Fibroblast of skin of left quadriceps (primary cell): ENCODE results near the gene YDJC.
"Not testable (repeated sequence)": the region's sequence is repeated elsewhere in the genome, so short reads cannot be mapped to it uniquely, and the experiment has no call there.

Source experiments
- DNase-seq, 2 experiments: peaks; one replicate each; pipeline ENCODE4 v3.0.0-alpha.2; 2013; ENCODE audit warnings: low read depth in 2 of 2

YDJC gene

DNA sequence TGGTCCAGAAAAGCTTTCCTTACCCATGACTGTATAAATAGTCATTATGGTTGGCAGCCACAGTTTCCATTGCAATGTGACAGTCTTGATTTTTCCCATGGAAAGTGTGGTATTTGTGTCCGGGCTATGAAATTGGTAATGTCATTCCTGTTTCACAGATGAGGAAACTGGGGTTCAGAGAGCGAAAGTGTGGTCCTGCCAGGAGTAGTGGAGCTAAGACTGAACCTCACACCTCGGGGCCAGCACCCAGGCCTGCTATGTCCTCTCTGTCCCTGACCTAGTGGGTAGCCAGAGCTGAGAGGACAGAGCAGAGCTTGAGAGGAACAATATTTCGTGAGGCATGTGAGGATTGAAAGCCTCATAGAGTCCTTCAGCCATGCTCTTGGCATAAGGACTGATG, 1.2 kb upstream of the YDJC start:
- DNase-seq, result no peak

DNA sequence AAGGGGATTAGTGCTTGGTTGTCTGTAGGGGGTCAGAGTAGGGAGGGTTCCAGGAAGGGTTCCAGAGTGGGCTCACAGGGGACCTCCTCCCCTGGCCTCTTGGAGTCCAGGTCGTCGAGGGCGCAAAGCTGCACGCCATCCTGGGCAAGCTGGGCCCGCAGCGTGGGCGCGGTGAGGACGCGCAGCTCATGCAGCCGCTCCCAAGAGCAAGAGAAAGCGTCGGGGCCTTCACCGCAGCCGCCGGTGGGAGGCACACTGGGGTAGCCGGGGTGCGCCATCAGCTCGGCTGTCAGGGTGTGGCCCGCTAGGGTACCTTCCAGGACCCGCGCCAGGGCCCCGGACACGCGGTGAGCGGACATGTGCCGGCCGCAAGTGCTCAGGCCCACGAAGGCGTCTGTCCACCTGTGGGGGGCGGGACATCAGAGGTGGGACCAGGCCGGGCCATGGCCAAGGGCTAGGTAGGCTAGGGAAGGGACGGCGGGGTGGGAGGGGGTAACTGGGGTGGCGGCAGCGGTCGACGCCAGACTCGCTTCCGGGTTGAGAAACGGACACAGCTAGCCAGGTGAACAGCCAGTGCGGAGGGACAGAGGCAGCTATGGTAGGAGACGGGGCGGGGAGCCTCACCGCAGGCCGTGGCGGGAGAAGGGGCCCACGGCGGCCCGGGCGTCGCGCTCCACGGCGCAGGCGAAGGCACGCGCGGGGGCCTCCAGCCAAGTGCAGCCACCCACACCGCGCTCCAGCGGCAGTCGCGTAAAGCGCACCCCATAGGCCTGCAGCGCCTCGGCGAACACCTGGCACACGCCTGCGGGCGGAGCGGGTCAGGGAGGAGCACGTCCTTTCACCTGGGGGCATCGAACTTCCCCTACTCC, 1.2 kb downstream of the YDJC start:
- DNase-seq, result no peak

DNA sequence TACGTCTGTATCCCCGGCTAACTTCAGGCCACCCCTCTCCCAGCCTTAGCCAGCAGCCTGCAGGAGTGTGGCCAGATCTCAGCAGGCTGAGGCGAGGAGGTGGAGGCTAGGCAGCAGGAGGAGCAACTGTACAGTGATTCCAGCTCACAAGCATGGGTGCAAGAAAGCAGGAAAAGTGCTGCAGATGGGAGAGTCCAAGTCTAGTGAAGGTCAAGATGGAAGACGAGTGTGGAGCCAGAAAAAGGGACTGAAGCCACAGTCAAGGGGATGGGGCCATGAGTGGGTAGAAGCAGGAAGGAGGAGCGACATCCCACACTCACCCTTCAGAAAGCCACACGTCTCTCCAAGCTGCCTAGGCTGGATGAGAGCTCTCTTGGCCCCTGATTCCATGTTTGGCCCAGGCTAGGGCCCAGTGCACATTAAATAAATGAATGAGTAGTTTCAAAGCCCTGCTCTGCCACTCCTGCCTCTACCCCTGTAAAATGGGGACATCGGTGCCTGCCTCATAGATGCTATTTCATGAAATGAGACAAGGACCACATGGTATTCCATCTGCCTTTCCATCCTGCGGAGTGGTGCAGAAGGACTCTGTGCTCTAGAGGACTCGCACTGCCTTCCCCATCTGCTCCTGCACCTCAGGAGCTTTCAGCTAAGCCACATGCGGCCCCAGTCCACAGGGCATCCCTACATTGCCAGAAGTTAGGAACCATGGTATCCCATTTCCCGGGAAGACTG, 2.9 kb downstream of the YDJC start:
- DNase-seq, result no peak

DNA sequence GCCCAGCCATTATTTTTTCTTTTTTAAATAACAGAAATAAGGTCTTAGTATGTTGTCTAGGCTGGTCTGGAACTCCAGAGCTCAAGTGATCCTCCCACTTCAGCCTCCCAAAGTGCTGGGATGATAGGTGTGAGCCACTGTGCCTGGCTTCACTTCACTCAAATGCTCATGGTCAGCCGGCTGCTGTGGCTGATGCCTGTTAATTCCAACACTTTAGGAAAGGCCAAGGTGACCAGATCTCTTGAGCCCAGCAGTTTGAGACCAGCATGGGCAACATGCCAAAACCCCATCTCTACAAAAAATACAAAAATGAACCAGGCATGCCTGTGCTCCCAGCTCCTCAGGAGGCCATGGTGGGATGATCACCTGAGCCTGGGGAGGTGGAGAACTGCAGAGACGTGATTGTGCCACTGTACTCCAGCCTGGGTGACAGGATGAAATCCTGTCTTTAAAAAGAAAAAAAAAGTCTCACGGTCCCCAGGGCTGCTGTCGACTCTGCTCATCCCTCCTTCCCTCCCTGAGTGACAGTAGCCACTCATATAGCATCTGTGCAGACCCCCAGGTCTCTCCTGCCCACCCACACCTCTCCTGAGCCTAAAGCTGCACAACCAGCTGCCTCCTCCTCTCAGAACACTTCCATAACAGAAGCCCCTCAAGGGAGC, 3.6 kb downstream of the YDJC start:
- DNase-seq, result no peak

DNA sequence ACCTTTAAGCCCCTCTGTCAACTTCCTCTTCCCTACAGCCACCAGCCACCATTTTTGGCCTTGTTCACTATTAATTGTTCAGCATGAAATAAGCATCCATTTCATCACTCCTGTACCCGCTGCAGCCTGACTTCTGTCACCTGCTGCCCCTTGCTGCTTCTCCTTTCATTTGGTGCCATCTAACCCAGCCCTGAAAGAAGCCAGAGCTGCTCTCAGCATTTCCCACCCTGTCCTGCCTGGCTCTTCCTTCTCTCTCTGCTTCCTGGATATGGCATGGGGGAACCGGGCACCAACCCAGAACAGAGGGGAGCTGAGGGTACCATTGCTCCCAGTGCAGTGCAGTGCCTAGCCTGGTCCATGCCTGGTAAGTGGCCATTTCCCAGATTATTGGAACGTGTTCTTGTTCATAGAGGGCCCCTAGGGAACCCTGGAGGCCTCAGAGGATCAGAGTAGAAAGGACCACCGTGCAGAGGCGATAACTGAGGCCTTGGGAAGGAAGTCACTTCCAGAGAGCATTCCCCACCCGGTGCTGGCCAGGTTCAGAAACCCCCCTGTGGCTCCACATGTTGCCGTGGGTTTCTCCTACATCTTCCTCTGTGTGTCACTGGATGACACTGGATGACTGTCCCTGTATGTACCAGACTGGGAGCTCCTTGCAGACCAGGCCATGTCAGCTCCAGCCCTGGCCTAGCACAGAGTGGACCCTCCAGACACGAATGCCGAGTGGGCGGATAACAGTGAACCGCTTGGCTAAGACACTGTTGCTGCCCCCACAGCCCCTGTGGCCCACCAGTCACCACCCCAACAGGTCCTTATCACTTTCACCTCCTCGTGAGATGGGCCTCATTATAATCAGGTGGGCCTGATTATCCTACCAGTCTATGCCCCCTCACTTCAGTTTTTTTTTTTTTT, 4.7 kb downstream of the YDJC start:
- no peak for DNase-seq

DNA sequence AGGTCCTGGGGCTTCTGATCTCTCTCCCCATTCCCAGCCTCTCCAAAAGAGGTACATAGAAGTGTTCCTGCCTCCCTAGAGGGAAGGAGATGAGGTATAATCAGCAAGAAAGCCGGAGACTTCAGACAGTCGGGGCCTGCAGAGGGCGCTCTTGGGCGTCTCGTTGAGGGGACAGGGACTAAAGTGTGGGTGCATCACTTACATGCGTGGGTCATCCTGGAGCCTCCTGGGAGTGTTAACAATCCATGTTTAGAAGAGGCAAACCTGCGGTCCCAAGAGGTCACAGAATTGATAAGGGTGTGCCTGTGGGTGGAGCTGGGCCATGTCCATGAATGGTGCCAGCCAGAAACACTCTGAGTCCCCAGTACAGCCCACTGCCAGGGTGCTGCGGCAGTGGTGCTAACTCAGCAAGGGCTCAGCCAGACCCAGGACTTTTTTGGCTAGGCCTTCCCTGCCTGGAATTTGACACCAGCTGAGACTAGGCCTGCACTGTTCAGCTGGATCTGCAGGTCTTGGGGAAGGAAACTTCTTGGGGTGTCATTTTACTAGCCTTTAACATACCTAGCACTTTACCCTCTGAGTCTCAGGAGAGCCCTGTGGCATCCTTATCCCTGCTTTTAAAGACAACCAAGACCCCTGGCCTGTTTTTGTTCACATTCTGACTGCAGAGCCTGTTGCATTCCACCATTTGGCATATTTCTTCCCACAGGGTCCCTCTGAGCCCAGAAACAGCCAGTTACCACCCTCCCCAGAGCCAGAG, 5.5 kb downstream of the YDJC start:
- DNase-seq, result no peak

DNA sequence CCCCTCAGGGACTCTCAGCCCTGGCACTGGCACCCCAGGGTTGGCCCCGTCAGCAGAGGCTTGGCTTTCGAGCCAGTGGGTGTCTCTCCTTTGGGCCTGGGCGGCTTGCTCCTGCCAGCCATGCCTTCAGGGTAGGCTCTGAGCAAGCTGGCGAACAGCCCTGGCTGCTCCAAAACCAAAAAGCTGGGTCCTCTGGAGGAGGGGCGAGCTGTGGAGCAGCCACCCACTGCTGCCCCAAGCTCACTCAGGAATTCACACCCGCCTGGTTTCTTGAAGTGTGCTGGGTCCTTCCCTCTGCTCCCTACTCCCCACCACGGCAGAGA, 6.2 kb downstream of the YDJC start:
- DNase-seq, result no peak

DNA sequence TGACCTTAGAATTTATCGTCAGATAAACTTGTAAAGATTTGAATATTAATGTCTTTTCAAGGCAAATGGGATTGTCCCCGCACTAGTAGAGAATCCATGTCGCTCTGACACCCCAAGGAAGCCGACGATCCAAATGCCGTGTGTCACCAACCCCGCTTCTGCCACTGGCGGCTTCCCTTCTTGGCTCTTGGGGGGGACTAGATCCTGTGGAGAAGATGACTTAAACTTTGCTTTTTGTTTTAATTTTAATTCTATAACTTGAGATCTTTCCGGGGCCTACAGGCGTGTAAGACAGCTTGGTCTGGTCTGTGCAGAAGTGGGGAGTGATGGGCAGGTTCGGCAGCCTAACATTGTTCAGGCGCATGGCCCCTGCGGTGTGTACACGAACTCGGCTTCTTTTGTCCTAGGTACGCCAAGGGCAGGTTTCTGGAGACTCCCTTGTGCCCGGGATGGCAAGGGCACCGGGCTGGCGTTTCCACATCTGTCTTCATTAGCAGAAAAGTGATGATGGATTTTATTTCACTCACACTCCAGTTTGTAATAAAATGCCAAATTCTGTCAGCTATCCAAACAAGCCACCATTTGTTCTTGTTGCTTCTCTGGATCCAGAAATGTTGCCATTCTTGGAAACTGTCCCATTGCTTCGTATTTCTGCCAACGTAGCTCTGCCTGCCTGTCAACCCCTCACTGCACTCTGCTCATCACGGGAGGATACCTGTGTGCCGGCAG, 6.7 kb downstream of the YDJC start:
- no peak for DNase-seq

DNA sequence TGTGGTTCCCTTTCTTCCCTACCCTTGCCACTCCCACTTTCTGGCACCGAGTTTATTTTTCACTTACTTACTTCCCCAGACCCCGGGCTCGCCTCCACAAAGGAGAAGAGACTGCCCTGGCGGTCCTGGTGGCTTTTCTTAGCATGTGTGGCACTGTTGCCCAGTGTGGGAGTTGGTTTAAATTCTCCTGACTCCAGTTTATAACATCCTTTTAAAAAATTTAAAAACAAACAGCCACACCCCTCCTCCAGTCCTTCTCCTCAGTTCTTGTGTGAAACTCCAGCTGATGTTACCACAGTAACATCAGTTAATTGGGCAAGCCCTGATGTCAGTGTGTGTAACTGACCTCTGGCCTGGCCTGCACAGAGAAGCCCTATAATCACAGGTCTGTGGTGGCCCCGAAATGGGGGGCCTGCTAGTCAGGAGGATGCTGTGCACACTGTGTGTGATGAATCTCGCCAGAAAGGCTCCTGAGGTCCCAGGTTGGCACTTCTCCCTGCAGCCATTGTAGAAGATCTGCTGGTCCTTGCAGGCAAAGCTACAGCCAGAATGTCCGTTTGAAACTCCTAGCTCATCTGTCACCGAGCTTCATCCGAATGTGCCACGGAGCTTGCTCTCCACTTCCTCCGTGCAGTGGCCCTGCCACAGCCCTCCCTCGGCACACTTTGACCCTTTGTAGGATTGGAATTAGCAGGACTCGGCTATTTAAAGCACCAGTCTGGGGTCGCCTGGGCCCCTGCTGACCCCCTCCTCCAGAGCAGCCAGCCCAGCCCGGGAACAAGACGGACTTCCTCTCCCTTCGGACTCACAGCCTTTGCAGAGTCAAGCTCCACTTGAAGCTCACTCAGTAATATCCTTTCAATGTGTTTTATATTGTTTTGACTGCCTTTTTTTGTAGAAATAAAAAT, 7.6 kb downstream of the YDJC start:
- DNase-seq, result no peak

DNA sequence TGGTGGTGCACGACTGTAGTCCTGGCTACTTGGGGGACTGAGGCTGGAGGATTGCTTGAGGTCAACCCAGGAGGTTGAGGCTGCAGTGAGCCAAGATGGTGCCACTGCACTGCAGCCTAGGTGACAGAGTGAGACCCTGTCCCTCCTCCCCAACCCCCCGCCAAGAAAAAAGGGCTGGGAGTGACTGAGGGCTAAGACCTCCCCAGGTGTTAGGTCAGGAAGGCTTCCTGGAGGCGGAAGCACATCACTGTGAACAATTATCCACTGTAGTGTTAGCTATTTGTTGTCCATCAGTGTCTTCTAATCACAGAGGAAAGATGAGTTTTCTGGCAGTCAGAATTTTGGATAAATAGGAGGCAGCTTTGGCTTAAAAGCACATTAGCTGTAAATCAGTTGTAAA, 8.8 kb downstream of the YDJC start:
- no peak for DNase-seq

DNA sequence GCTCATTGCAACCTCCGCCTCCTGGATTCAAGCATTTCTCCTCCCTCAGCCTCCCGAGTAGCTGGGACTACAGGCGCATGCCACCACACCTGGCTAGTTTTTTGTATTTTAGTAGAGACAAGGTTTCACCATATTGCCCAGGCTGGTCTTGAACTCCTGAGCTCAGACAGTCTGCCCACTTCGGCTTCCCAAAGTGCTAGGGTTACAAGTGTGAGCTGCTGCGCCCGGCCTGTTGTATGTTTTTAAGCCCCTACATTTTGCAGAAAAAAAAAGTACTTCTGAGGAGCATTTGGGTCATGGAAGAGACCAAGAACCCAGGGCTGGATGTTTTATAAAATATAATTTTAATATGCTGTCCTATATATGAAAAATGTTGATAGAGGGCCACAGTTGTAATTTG, 12.5 kb downstream of the YDJC start:
- DNase-seq, result not testable (repeated sequence)

DNA sequence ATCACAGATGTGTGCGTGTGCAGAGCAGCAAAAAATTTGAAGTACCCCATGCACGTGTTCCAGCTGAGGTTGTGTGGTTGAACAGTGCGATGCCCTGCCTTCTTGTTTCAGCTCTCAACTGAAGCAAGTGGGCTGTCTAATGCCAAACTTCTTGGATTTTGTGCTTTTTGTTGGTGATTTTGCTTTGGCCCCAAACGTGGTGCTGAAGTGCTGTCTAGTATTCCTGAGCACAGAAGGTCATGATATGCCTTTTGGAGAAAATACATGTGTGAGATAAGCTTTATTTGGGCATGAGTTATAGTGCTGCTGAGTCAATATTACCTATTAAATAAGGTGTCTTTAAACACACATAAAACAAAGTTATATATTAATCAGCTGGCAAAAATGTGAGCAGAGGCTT, 14.1 kb downstream of the YDJC start:
- no peak for DNase-seq

DNA sequence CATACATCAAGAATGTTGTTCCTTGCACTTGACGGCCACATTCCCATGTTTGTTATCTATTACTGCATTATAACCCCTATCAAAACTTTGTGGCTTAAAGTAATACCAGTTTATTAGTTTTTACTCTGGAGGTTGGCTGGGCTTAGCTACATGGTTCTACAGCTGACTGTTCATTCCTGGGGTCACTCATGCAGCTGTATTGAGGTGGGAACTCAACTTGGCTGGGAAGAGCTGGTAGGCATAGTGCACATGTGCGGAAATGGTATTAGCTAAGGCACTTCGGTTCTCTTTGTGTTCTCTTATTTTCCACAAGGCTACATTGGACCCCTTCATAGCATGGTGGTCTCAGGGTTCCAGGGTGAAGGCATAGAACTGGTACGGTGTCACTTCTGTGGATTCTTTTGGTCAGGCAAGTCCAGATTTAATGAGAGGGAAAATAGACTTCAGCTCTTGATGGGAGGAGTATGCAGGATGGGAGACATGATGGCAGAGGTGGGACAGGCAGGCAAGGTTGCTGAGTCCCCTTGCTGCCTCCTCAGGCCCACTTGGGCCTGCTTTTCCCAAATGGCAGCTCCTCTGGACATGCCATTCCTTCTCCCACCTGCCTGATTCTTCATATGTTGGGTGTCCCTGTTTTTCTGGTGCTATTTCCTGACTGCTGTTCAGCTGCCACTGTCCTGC, 16.1 kb downstream of the YDJC start:
- no peak for DNase-seq

DNA sequence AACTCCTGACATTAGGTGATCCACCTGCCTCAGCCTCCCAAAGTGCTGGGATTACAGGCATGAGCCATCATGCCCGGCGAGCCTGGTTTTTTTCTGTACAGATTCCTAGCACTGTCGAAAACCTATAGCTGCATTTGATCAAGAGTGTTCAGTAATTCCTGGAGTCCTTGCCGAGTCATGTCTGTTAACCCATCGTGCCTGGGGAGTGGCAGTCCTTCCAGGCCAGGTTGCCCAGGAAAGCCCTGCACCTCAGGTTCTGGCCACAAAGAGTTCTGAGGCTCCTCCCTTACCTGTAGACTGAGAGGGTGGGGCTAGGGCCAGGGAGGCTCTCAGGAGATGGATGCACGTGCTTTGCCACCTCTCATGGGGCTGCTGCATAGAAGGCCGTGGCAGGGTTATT, 17.0 kb downstream of the YDJC start:
- DNase-seq, result no peak

DNA sequence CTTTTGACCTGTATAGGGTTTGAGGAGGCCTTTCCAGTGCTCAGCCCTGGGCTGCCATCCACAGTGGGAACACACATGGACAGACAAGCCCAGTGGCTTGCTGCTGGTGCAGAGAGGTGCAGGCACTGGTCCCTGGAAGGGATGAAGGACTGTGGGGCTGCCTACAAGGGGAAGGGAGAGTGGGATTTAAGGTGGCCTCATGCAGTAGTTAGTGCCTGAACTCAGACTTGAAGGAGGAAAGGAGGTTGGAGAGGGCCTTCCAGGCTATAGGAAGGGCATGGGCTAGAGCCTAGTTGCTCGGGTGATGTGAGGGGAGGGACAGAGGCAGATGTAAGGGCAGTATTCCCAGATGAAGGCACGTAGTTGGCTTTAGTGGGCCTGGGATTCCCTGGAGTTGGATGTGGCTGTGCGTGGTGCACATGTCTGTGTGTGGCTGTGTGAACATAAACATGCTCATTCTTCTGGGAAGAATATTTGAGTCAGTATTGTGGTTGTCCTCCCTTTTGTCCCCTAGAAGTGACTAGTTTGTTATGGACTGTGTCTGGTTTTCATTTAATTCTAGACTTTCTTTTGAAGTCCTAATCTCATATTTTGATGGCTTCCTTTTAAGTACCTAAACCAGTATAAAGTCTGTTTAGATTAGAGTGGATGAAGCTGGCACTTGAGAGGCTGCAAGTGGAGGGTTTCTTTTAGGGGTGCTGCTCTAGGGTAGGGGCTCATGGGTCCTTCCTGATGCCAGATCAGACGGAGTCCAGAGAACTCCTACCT, 18.4 kb downstream of the YDJC start:
- DNase-seq, result no peak

DNA sequence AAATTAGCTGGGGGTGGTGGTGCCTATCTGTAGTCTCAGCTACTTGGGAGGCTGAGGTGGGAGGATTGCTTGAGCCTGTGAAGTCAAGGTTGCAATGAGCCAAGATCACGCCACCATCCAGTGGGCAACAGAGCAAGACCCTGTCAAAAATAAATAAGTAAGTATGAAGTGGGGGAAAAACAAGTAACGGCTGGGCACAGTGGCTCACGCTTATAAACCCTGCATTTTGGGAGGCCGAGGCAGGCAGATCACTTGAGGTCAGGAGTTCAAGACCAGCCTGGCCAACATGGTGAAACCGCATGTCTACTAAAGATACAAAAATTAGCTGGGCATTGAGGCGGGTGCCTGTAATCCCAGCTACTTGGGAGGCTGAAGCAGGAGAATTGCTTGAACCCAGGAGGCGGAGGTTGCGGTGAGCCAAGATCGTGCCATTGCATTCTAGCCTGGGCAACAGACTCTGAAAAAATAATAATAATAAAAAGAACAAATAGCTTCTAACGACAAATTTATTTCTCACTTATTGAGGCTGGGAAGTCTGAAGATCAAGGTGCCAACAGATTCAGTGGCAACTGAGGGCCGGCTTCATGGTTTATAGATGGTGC, 20.2 kb downstream of the YDJC start:
- not testable (repeated sequence) for DNase-seq

DNA sequence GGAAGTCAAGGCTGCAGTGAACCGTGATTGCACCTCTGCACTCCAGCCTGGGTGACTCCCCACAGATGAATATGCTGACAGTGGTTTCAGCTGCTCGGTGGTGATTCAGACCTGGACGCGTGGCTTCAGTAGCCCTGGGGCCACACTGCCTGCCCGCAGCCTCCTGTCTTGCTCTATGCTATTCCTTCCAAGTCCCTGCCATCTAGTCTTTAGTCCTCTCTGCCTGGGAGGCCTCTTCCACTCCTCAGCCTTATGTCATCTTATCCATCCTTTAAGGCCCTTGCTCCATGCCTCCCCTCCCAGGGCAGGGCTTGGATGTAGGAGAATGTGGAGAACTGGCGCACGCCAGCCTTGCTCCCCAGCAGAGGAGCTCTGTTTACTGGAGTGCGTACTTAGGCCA, 23.0 kb downstream of the YDJC start:
- DNase-seq, result no peak
